Fibroblast of lung (primary cell): Measurements from ENCODE around the gene PRKACB.

Experiments
- CTCF ChIP-seq, 2 donors: IDR thresholded peaks in 1 of 2; conservative IDR thresholded peaks in 1 of 2; 1 replicate in 1 of 2; 2 replicates in 1 of 2; pipeline ENCODE4 v1.5.1; 2011 to 2012; ENCODE audit warnings: low read length in 2 of 2, control low read depth in 1 of 2, inconsistent platforms in 1 of 2, low read depth in 1 of 2, mild to moderate bottlenecking in 1 of 2
- EZH2 ChIP-seq: IDR thresholded peaks from 2 replicates; pipeline ENCODE4 v1.5.1; 2012; ENCODE audit warnings: low read length, control low read depth, mild to moderate bottlenecking; ENCODE audit errors: missing control alignments

GRCh38 chr1:84199257-84199656, 55.2 kb downstream of the PRKACB start:
- TF ChIP-seq CTCF (conservative IDR thresholded peaks at IDR 0.05 in 1 of 2, IDR thresholded peaks at IDR 0.05 in 1 of 2; ENCODE audit: low read depth in 1 of 2, low read length in 2 of 2) (no peak), EZH2 (no peak)
